GF-D8 (cell line): ENCODE data around the gene ARIH1.
A peak's percentile ranks its signal among the peaks of the same experiment; 100 is the strongest.

Experiments
- DNase-seq: peaks from one replicate; lab custom pipeline; 2025; lab: John Stamatoyannopoulos, UW

The ARIH1 gene

GRCh38 chr15:72487070-72487797 is 13.1 kb downstream of the ARIH1 start:
- DNase-seq, result no peak

DNA sequence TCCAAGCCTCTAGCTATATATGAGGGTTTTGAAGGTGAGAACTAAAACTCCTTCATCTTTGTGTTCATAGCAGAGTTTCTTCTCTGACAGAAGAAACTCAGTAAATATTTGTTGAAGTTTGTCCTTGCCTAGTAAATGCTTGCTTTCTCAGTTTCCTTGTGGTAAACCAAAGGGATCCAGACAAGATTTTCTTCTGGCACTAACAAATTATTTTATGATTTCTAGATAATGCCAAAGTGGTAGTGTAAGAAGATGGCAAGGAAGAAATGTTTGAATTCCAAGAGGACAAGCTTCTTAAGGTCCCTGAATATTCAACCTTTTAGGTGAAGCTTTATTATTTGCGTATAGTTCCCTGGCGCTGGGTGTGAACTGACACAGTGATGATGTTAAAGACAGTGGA is 14.4 kb downstream of the ARIH1 start:
- no peak for DNase-seq

GRCh38 chr15:72489943-72490554 is 15.9 kb downstream of the ARIH1 start:
- DNase-seq, result no peak

DNA sequence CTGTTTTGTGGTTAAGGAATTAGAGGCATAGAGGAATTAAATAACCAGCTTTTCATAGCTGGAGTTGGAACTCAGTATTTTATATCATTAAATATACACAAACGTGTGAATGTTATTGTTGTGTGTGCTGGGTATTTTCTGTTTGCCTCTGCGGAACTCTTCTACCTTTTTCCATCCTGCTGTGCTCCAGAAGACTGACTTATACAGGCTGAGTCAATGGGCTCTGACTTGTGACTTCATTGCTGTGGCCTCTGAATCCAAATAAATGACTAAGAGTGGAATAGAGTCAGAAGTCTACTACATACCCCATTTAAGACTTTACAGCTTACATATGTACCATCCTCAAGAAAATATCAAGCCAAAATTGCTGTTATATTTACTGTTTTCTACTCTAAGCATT is 17.6 kb downstream of the ARIH1 start:
- no peak for DNase-seq

DNA sequence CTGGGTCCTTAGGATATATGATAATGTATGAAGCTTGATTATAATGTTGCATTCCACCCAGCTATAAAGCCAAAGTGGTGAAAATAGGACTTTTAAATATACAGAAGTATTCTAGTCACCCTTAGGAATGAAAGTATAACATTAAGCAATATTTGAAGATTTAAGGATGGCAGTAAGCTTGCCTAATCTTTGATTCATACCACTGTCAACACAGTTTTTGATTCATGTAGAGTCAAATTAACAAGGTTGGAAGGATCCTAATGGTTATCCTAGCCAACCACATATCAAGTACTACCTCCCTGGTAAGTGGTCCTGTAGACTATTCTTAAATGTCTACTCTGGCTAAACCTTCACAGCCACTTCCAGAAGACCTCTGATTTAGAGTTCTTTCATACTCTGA is 18.6 kb downstream of the ARIH1 start:
- no peak for DNase-seq

DNA sequence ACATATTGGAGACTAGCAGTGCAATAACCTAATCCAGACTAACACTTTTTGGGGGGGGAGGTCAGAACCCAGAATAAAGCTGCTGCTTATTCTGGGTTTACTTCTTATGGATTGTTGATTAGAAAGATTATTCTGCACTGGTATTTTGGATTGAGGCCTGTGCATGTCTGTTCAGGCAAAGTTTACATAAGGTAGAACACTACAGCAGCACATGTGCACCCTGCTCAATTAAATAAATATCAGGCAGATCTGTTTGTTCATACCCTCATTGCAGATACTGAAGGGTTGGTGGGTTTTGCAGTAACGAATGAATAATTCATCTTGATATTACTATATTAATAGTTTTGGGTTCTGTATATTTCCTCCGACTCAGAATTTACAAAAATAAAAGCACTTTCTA is 19.1 kb downstream of the ARIH1 start:
- no peak for DNase-seq

DNA sequence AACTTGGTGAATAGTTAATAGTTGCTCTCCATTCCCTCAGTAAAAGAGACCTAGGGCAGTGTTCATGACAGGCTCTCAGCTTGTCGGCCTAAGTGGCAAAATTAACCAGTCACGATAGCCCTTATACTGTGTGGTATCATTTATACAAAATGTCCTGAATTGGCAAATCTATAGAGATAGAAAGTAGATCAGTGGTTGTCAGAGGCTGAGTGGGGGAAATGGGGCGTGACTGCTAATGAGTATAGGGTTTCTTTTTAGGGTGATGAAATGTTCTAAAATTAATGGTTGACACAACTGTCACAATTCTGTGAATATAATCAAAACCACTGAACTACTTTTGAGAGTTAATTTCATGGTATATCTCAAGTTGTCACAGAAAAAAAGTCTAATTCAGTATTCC is 20.9 kb downstream of the ARIH1 start:
- DNase-seq, result no peak

DNA sequence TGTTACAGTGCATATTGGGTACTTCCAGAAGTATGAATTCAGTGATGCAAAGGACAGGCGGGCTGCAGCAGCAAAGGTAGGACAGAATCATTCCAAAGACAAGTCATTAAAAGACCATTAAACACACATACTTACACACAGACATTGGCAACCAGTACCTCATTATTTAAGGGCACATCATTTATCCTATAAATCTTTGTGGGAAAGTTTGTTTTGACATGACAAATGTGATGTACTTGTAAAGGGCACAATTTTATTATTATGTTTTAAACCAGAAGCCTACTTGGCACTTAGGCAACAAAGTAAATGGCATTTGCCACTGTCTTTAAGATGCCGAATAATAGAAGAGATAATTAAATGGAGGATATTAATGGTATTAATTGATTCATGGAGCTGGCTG is 22.7 kb downstream of the ARIH1 start:
- DNase-seq, result no peak

DNA sequence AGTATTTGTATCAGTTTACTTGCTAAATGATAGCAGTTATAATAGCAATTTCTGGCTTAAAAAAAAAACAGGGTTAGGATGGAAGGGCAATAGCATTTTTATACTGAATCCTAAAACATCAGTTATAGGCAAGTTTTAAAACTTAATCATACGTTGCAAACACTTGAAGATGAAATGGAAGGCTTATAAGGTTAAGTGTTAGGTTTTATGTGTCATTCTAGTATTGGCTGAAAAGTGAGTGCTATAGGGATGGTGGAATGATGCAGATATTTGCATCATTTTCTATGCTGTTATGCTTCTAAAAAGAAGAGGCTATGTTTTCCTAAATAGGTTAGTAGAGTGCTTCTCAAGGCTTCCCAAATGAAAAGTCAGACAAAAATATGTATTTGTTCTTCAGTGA is 23.3 kb downstream of the ARIH1 start:
- no peak for DNase-seq

DNA sequence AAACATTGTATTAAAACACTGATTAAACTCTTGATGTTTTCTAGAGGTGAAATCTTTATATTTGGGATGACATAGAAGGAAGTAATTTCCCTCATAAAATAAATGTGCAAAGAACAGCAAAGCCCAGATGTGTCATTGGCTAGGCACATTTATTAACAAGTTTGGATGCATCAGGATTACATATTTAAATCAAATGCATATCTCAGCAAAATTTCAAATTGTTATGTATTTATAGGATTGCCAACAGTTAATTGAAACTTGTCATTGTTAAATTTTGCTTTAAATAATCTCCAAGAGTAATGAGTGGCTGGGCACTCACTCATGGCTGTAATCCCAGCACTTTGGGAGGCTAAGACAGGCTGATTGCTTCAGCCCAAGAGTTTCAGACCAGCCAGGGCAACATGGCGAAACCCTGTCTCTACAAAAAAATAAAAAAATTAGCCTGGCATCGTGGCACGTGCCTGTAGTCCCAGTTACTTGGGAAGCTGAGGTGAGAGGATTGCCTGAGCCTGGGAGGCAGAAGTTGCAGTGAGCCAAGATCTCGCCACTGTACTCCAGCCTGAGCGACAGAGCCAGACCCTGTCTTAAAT is 28.2 kb downstream of the ARIH1 start:
- DNase-seq, result no peak

DNA sequence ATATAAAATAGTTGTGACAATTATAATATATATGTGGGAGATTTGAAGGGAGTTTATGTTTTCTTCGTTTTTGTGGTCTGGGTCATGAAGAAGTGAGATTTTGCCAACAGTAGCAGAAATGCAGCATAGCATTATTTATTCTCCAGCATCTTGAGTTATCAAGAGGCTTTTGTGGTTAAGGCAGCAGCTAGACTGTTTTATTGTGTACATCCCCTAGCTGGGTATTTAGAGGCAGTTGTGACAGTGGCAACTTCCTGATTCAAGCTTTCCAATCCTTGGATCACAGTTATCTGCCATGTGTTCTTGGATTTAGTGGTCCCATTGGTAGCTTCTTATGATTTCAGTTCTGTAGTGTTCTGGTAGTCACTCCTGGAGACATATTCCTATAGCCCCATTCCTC is 29.0 kb downstream of the ARIH1 start:
- peak; percentile 19 for DNase-seq

DNA sequence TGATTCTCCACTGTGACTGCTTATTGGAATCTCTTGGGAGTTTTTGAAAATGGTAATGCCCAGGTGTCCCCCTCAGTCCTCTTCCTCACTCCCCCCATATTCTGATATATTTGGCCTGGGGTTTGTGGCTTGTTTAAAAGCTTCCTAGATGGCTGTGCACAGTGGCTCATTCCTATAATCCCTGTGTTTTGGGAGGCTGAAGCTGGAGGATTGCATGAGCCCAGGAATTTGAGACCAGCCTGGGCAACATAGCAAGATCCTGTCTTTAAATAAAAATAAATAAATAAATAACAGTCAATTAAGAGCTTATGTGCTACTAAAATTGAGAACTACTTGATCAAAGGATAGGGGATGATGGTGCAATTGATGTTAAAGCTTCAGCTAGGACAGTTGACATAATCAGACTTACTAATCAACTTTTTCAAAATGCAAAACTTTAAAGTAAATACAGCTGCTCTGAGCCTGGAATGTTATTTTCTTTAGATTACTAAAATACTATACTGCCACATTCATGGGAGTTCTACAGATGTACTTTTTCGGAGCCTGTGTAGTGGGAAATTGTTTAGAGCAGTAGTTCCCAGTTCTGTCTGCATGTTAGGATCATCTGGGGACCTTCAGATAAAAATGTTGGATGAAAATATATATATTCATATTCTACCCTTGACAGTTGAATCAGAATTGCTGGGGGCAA is 33.4 kb downstream of the ARIH1 start:
- no peak for DNase-seq

DNA sequence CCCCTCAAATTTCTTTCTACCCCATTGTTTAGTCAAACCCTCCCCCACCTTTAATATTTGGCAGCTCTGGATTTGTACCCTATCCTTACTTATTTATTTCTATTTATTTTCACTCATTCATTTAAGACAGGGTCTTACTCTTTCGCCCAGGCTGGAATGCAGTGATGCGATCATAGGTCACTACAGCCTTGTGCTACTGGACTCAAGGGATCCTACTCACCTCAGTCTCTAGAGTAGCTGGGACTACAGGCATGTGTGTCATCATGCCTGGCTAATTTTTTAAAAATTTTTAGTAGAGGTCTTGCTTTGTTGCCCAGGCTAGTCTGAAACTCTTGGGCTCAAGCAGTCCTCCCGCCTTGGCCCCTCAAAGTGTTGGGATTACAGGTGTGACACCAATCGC is 35.4 kb downstream of the ARIH1 start:
- DNase-seq, result no peak

GRCh38 chr15:72511536-72511935 is 37.4 kb downstream of the ARIH1 start:
- no peak for DNase-seq

- no peak for DNase-seq
Measured at GRCh38 chr15:72515591-72516389, 41.7 kb downstream of the ARIH1 start.

DNA sequence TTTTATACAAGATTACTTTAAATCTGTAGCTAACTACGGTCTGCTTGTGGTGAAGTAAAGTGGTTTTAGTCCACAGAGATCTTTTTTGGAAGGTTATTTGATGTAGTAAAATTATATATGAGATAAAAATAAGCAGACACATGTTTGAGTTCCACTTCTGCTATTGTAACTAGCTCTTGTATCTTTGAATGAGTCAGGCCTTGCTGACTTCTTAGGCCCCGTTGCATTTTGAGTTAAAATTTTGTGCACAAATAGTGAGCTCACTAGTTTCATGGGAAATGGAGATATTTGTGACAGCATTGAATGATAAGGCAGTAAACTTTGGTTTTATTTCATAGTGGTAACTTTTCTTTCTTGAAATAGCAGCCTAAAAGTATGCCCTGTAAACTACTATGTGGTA is 42.6 kb downstream of the ARIH1 start:
- DNase-seq, result no peak

- DNase-seq, result no peak
Measured at GRCh38 chr15:72521682-72522081, 47.6 kb downstream of the ARIH1 start.

DNA sequence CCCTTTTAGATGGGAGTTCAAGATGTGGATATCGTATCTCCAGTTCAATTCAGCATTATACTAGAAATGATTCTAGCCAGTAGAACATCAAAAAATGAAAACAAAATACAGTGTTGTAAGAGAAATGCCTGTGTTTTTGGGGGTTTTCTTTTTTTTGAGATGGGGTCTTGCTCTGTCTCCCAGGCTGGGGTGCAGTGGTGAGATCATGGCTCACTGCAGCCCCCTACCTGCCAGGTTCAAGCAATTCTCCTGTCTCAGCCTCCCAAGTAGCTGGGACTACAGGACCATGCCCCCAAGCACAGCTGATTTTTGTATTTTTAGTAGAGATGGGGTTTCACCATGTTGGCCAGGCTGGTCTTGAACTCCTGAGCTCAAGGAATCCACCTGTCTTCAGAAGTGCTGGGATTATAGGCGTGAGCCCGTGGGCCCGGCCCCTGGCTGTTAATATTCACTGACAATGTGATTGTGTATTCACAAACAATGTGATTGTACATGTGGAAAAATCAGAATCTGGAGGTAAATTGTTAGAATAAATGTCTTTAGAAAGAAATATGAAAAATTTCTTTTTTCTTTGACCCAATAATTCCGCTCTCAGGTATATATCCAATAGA is 59.0 kb downstream of the ARIH1 start:
- no peak for DNase-seq

GRCh38 chr15:72534523-72534922 is 60.4 kb downstream of the ARIH1 start:
- no peak for DNase-seq

DNA sequence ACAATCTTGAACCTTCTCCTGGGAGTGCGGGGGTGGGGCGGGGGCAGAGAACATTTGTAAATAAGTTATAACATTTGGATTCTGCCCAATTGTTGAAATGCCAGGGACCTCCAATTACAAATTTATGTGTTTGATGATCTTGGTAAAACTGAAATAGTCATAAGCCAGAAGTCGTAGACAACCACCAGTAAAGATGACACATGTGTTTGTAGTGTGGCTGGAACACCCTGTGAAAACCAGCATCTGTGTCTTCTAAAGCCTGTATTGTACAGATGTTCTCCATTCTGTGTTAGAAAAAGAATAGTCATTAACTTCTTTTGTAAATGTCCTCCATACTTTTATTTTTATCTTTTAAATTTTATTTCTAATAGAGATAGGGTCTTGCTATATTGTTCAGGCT is 61.8 kb downstream of the ARIH1 start:
- no peak for DNase-seq

DNA sequence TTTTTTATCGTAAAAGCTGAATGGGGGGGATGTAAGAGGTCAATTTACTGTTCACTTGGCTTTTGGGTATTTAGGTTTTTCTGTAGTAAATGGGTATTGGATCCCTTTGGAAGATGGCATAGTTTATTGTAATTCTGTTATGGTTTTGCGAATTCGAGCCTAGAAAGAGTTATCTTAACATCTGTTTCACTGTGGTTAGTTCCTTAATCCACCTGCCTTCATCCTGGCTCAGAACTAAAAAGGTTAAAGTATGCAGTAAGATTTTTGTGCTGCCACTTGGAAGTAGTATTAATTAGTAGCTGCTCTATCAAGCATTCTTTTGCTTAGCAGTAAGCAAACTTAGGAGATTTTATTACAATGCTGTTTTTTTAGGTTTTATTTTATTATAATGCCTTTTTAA is 62.4 kb downstream of the ARIH1 start:
- no peak for DNase-seq

DNA sequence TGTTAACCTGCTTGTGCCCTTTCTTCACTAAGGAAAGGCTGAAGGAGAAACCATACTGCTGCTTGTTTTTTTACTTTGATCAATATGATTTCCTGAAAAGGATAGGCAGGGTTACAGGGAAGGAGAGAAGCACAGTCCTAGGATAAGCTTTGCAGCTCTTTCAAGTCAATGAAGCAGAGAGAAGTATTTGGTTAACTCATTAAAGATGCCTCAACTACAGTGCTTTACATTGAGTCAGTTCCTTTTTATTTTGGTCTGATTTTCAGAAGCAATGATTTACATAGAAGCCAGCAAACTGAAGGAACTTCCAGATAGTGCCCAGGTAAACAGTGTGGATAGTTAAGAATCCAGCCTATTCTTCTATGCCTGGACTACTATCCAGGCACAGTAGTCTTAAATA is 64.8 kb downstream of the ARIH1 start:
- no peak for DNase-seq
